GM18951 (cell line): ENCODE results near the gene TMEM19.

ENCODE experiments used
- POLR2A ChIP-seq: IDR thresholded peaks from 4 replicates; pipeline ENCODE4 v1.6.1; 2011; ENCODE audit warnings: mild to moderate bottlenecking; ENCODE audit not compliant: insufficient read length, insufficient read depth; ENCODE audit errors: extremely low read depth
- in situ Hi-C: fragments of 300-500 bp; cut with MboI; formaldehyde crosslinking; loops from one replicate; pipeline ENCODE4 v1.12.0; 2022; ENCODE audit warnings: low sequenced_read_pairs, mixed read lengths, inconsistent platforms; ENCODE audit not compliant: unreplicated experiment

TMEM19 gene

GRCh38 chr12:71655495-71655894 is 30.4 kb upstream of the TMEM19 start:
- no peak for TF ChIP-seq POLR2A
- in situ Hi-C loops = no loop called here

- in situ Hi-C loops = no loop called here
- TF ChIP-seq POLR2A = no peak
Measured at GRCh38 chr12:71655907-71656306, 30.0 kb upstream of the TMEM19 start.

GRCh38 chr12:71656740-71657139 is 29.1 kb upstream of the TMEM19 start:
- no peak for TF ChIP-seq POLR2A
- in situ Hi-C loops = no loop called here

GRCh38 chr12:71661977-71662530 is 23.8 kb upstream of the TMEM19 start:
- TF ChIP-seq POLR2A = no peak
- in situ Hi-C loops = no loop called here

- in situ Hi-C loops = no loop called here
- TF ChIP-seq POLR2A = peak; percentile 30
Measured at GRCh38 chr12:71662849-71663560, 22.9 kb upstream of the TMEM19 start.

- in situ Hi-C loops = no loop called here
- peak; percentile 87 for TF ChIP-seq POLR2A
Measured at GRCh38 chr12:71663561-71664410, 22.1 kb upstream of the TMEM19 start, which contains the start of the genes THAP2 and ZFC3H1. Gene THAP2 (plus strand): TSS chr12:71664301. CDS start chr12:71664510, 209 bp downstream. Gene ZFC3H1 (minus strand): TSS chr12:71663848. CDS start chr12:71663610, 238 bp downstream.

GRCh38 chr12:71664411-71665089 is 21.3 kb upstream of the TMEM19 start:
- in situ Hi-C loops = no loop called here
- TF ChIP-seq POLR2A = peak; percentile 20

GRCh38 chr12:71665090-71665463 is 20.8 kb upstream of the TMEM19 start:
- no peak for TF ChIP-seq POLR2A
- in situ Hi-C loops = no loop called here

GRCh38 chr12:71666259-71666658 is 19.6 kb upstream of the TMEM19 start:
- in situ Hi-C loops = no loop called here
- TF ChIP-seq POLR2A = no peak

- in situ Hi-C loops = no loop called here
Measured at GRCh38 chr12:71671311-71671710, 14.6 kb upstream of the TMEM19 start.

GRCh38 chr12:71671816-71672215 is 14.1 kb upstream of the TMEM19 start:
- in situ Hi-C loops = no loop called here
- no peak for TF ChIP-seq POLR2A

More at GRCh38 chr12:71671311-71671710, 14.6 kb upstream of the TMEM19 start:
- TF ChIP-seq POLR2A = no peak

GRCh38 chr12:71682466-71682865 is 3.4 kb upstream of the TMEM19 start:
- in situ Hi-C loops = no loop called here
- TF ChIP-seq POLR2A = no peak

GRCh38 chr12:71683633-71684032 is 2.2 kb upstream of the TMEM19 start:
- TF ChIP-seq POLR2A = no peak
- in situ Hi-C loops = no loop called here
